IPS DF 4.7 (cell line): ENCODE data around the gene GLCE.
"Not testable (repeated sequence)": the region's sequence is repeated elsewhere in the genome, so short reads cannot be mapped to it uniquely, and the experiment has no call there.

Experiments
- DNase-seq: peaks from one replicate; pipeline ENCODE4 v3.0.0-alpha.2; 2013; ENCODE audit warnings: low spot score; ENCODE audit errors: extremely low read depth

Gene GLCE

DNA sequence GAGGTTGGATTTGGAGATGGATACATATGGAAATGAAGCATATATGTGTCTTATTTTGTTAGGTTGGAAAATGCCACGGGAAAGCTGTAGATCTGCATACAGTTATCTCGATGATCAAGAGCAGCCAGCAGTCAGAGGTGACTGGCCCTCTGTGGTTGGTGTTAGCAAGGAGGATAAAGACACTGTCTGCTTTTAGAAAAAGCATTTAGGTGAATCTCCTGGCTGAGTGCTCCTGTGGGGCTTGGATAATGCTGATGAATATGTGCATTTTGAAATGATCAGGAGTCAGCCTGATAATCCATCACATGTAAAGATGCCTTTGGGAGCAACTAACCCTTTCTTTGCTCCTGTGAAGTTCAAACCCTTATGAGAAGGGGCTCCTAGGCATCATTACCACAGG lies 24.9 kb upstream of the GLCE start:
- DNase-seq, result no peak

- DNase-seq, result no peak
Measured at GRCh38 chr15:69138963-69139362, 21.5 kb upstream of the GLCE start.

- no peak for DNase-seq
Measured at GRCh38 chr15:69140306-69140705, 20.1 kb upstream of the GLCE start.

- DNase-seq, result no peak
Measured at GRCh38 chr15:69141286-69141701, 19.1 kb upstream of the GLCE start.

GRCh38 chr15:69141833-69142232 lies 18.6 kb upstream of the GLCE start:
- DNase-seq, result no peak

DNA sequence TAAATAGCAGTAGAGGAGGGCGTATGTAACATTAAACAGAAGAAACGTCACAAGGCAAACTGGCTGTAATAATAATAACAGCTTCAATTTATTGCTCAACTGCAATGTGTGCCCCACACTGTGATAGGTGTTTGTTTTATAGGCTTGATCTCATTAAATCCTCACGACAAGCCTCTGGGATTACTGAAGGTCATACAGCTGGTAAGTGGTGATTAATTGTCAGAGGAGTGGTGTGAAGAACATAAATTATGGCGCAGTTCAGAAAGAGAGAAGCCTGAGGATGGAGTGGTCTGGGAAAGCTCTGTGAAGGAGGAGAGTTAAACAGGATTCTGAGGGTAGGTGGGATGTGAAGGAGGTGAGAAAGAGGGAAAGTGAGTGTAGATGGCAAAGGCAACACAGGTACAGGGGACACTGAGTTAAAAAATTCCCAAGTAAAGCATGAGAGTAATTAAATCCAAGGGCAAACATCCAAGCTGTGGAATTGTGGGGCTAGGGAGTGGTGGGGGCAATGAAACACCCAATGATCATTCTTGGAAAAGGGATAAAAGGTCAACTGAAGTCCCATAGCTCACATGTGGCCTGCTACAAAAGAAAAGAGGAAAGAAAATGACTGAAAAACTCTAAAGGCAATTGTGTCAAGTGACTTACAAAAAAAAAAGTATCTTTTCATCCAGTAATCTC lies 16.5 kb upstream of the GLCE start:
- no peak for DNase-seq

- DNase-seq, result no peak
Measured at GRCh38 chr15:69144530-69144929, 15.9 kb upstream of the GLCE start.

DNA sequence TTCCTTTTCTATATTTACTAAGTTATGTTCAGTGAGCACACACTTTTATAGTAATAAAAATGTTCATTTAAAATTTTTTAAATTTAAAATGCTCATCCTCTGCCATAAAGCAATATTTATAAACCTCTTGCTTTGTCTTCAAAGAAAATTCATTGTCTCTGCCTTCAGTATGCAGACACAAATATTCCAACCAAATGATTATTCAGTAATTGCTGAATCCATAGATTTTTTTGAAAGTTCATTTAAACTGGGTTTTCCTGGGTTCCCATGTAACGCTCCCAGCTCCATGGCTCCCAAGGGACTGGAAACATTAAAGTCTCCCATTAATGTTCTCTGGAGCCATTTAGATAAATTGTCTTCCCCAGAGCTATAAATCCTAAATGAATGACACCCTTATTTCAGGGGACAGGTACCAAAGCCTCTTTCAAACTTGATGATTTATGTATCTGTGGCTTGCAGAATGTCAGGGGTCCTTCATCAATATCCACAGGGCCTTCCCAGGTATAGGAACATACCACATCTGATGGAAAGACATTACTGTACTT lies 15.2 kb upstream of the GLCE start:
- DNase-seq, result no peak

DNA sequence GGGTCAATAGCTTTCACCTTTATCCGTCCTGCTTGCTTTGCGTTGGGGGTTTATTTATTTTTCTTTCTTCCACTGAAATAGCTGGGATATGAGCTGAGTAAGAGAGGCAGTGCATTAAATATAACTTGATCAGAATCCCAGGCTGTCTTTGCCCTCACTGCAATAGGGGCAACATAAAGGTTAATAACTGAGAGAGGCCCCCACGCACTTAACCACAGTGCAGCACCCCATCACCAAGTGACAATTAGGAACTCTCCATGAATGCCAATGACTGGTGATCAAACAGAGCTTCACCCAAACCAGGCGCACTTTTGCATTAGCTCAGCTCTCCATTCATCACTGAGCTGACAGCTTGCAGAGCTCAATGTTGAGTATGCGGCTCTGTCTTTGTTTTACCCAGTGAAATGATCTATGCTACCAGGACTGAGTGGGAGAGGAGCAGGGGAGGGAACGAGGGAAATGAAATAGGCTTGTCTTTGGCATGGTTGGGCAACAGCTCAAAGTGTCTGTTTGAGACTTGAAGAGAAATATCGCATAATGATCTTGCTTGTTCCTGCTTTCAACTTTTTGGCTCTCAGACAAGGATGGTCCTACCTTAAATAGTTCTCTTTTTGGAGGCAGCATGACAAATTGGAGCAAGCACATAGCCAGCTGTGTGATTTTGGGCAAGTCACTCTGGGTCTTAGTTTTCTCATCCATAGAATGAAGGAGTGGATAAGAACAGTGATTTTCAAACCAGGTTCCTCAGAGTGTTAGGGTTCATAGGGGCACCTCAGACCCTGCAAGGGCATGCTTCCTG lies 14.5 kb upstream of the GLCE start:
- DNase-seq, result no peak

- no peak for DNase-seq
Measured at GRCh38 chr15:69146724-69147435, 13.6 kb upstream of the GLCE start.

DNA sequence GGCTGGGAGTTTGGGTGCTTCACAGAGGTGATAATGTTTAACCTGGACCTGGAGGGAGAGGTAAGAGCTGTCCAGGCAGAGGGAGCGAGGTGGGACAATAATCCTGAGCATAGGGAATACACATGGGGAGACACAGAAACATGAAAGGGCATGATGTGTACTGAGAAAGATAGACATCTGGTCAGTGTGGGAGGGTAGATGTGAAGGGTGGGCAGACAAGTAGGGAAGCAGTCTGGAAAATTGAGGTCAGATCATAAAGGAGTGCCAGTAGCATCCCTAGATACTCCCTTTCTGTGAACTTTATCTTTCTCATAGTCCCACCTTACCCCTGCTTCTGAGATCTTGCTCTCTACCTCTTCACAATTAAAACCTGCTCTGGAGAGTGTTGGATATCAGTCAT lies 12.0 kb upstream of the GLCE start:
- no peak for DNase-seq

DNA sequence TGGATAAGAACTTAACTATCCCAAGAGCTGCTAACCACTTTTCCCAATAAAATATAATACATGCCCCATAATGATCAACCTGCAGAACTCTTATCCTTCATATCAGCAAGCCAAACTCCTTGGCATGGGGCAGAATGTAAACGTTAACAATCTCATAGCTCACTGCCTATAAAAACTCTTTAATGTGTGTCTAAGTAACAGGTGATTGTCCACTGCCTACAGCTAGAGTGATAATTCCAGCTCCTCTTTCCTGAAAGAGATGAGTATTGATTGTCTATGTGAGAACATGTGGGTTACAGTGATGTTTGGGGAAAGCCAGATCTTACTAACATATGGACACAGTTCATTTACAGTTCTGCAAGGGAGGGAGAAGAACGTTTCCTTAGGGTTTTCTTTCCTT lies 11.3 kb upstream of the GLCE start:
- DNase-seq, result no peak

DNA sequence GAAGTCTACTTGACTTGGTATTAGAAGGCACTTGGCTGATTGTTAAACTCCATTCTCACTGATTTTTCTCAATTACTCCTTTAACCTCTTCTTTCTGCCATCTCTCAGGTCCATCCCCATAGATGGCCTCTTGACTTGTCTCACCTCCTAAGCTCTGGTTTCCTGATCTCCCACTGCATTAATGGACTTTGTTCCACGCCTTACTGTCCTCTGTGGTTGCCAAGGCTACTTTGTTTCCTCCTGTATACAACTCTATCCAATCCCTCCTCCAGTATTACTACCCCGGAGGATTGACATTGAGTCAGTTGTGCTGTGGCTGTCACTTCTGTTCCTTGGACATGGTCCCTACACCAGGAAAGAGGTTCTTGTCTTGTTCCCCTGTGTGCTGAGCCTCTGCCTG lies 10.6 kb upstream of the GLCE start:
- DNase-seq, result no peak

DNA sequence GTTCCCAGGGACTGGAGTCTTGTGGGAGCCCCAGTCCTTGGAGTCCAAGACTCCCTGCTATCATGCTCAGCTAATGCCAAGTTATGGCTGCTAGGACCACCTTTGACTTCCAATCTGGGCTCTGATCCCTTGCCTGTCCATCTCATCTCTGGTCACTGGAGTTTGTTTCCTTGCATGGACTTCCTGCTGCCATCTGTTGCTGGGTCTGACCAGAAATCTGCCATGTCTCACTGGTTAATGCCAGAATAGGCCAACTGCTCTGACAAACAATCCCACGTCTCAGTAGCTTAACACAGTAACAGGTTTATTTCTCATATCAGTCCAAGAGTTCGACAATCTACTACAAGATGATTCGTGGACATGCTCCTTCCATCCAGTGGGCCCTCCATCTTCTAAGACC lies 10.1 kb upstream of the GLCE start:
- DNase-seq, result no peak

- DNase-seq, result no peak
Measured at GRCh38 chr15:69150841-69151240, 9.6 kb upstream of the GLCE start.

GRCh38 chr15:69153046-69153445 lies 7.4 kb upstream of the GLCE start:
- no peak for DNase-seq

GRCh38 chr15:69153587-69153986 lies 6.8 kb upstream of the GLCE start:
- not testable (repeated sequence) for DNase-seq

DNA sequence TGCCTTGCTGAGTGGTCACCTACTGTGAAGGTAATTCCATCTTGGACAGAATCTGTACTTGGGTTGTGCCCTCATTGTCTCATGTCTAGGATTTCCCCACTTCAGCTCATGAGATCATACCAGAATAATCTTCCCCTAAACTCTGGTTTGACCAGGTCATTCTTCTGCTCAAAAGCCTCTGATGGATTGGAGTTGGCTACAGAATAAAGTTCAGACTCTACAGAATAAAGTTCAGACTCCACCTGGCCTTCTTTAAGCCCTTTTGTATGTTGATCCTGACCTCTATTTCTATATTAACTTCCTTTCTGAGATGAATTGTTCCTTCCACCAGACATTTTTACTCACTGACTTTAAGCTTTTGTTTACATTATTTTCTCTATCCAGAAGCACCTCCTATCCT lies 6.4 kb upstream of the GLCE start:
- no peak for DNase-seq

GRCh38 chr15:69154684-69155083 lies 5.8 kb upstream of the GLCE start:
- no peak for DNase-seq

DNA sequence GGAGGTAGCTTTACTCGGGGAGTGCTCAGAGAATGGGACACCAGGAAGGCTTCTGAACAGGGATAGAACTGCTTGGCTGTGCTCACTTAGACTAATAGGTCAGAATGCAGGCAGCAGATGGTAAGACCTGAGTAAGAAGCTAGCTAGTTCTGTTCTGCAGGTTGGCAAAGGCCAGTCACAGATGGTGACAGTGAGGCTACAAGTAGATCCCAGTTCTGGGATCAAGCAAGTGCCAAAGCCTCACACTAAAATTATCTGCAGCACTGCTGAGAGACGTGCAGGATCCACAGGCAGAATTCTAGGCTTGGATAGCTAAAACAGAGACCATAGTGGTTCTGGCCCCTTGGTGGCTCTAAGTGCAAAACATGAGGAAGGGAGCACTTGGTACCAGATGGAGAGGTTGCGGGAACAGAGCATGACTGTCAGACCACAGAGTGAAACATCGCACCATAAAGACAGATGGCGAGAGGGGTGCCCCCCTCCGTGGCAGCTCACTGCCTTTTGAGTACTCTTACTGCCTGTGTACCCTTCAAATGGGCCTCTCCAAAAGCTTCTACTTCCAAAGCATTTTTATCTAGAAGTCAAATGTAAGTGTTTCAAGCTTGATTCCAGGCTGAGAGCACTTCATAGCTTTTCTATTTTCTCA lies 3.6 kb upstream of the GLCE start:
- no peak for DNase-seq

GRCh38 chr15:69158201-69158842 lies 2.1 kb upstream of the GLCE start:
- no peak for DNase-seq
